NT2/D1 (cell line): Measurements from ENCODE around the gene CMKLR1.

Source experiments
- YY1 ChIP-seq: IDR thresholded peaks from 2 replicates; pipeline ENCODE4 v1.6.1; 2011; ENCODE audit not compliant: insufficient read length, insufficient read depth
- ZNF274 ChIP-seq: IDR thresholded peaks from 2 replicates; pipeline ENCODE4 v1.6.1; 2011; ENCODE audit warnings: mild to moderate bottlenecking, low read depth, low read length

GRCh38 chr12:108356835-108357806 lies 18.0 kb upstream of the CMKLR1 start:
- TF ChIP-seq YY1 (no peak), ZNF274 (no peak)
